HepG2 (cell line): ENCODE results near the gene ZDHHC8. TPM values are rescaled to one million over a fixed set of nuclear protein-coding genes. Genes with fewer than 3 reads are reported as not detected.

Source experiments
- FOXK2 ChIP-seq: fragments of 450-650 bp; IDR thresholded peaks from 2 replicates; pipeline ENCODE4 v1.6.1; 2016
- KAT2B ChIP-seq: fragments of 150-350 bp; IDR thresholded peaks from 2 replicates; pipeline ENCODE4 v1.6.1; 2014; ENCODE audit warnings: low read depth, low read length, borderline replicate concordance
- SIN3A ChIP-seq: IDR thresholded peaks from 2 replicates; pipeline ENCODE4 v1.6.1; 2011; ENCODE audit warnings: low read depth, mild to moderate bottlenecking, control low read depth, low read length, borderline replicate concordance
- ZBTB37 ChIP-seq: sonication (generic); formaldehyde crosslinking; IDR thresholded peaks from 2 replicates; pipeline ENCODE4 v1.4.0; 2020; ENCODE audit warnings: mild to moderate bottlenecking, missing genetic modification reagents
- ZFP36 ChIP-seq: fragments of 150-350 bp; IDR thresholded peaks from 2 replicates; pipeline ENCODE4 v1.6.1; 2018; ENCODE audit warnings: borderline replicate concordance, low read length, low read depth; ENCODE audit not compliant: partially characterized antibody
- ZFP36L1 ChIP-seq: sonication (generic); formaldehyde crosslinking; IDR thresholded peaks from 2 replicates; pipeline ENCODE4 v1.8.0; 2022; ENCODE audit warnings: mild to moderate bottlenecking, missing genetic modification reagents, moderate library complexity
- ZFP91 ChIP-seq: sonication (generic); formaldehyde crosslinking; IDR thresholded peaks from 2 replicates; pipeline ENCODE4 v1.9.0; 2022; ENCODE audit warnings: missing genetic modification reagents, mild to moderate bottlenecking, borderline replicate concordance
- ZMYM2 ChIP-seq: sonication (generic); formaldehyde crosslinking; IDR thresholded peaks from 2 replicates; pipeline ENCODE4 v1.8.0; 2022; ENCODE audit warnings: mild to moderate bottlenecking, missing genetic modification reagents
- ZNF20 ChIP-seq: sonication (generic); formaldehyde crosslinking; IDR thresholded peaks from 2 replicates; pipeline ENCODE4 v1.4.0; 2020; ENCODE audit warnings: mild to moderate bottlenecking, moderate library complexity, missing genetic modification reagents
- ZNF251 ChIP-seq: sonication (generic); formaldehyde crosslinking; IDR thresholded peaks from 2 replicates; pipeline ENCODE4 v1.9.0; 2021; ENCODE audit warnings: mild to moderate bottlenecking, missing genetic modification reagents
- polyA plus RNA-seq, 8 experiments: library from polyadenylated mRNA; depleted of rRNA in 3 of 8; stranded (reverse) in 7 of 8; unstranded in 1 of 8; fragments of >200 nt; fragmentation: Illumina TruSeq in 4 of 8; extraction: Trizol in 4 of 8; gene quantifications; 2 replicates each; pipeline versions ENCODE4 v1.2.1 to v1.2.3, GENCODE V29; 2011 to 2016; ENCODE audit warnings: low read depth in 4 of 8, missing spikeins in 1 of 8, mixed read lengths in 1 of 8; ENCODE audit not compliant: insufficient read depth in 1 of 8
- total RNA-seq, 5 experiments: library from RNA; depleted of rRNA; stranded (reverse); fragments of >200 nt; fragmentation: Illumina TruSeq; extraction: Trizol; gene quantifications; 2 replicates each; pipeline ENCODE4 v1.2.3, GENCODE V29; 2016; ENCODE audit warnings: low read depth in 1 of 5
- TF ChIP-seq, protein P1 (sequence below): sonication (generic); formaldehyde crosslinking; IDR thresholded peaks from one replicate; pipeline ENCODE4 v1.5.1; 2020; ENCODE audit warnings: mild to moderate bottlenecking, missing genetic modification reagents; ENCODE audit errors: not compliant biosample characterization
- TF ChIP-seq, protein P2 (sequence below): sonication (generic); formaldehyde crosslinking; IDR thresholded peaks from 2 replicates; pipeline ENCODE4 v1.5.0; 2020; ENCODE audit warnings: mild to moderate bottlenecking, missing genetic modification reagents, borderline replicate concordance

ZDHHC8 gene
- total and polyA plus RNA-seq, 2 of the 13 experiments (the other 11 are each of a cell fraction or from before 2014, with no cell fraction given), result 7.5 to 21.3 TPM

DNA sequence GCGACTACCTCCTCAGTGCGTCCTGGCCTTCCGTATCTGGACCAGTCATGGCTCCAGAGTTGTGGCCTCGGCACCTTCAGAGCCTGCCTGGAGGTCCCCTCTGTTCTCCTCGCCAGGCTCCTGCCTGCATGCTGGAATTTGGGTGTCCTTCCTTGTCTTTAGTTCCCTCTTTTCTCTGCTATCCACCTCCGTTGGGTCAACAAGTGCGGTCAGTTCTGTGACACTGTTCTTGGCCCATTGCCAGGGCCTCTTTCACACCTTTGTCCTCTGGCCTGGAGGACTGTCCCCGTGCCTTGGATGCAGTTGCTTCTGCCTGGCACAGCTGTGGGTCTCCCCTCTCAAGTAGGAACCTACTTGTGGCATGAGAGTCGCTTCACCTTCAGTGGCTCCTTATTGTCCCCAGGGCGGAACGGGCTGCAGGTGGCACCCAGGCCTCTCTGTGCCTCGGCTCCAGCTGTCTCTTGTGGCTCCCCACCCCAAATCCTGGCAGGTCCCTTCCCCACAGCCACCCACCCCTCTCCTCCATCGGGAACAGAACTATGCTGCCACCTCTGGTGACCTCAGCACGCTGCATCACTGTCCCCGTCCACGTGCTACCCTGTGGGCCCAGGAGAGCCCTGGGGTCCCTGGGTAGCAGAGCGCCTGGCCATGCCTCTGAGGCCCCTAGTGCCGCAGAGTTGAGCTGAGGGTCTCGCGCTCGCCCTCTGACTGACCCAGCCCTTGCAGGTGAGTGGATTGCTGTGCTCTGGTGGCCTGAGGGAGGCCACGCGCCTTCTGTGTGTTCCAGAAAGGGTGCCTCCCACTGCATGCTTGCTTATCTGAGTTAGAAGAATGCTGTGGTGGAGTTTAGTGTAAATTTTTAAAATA, 46.8 kb upstream of the ZDHHC8 start (continued):
- TF ChIP-seq, protein P1, sequence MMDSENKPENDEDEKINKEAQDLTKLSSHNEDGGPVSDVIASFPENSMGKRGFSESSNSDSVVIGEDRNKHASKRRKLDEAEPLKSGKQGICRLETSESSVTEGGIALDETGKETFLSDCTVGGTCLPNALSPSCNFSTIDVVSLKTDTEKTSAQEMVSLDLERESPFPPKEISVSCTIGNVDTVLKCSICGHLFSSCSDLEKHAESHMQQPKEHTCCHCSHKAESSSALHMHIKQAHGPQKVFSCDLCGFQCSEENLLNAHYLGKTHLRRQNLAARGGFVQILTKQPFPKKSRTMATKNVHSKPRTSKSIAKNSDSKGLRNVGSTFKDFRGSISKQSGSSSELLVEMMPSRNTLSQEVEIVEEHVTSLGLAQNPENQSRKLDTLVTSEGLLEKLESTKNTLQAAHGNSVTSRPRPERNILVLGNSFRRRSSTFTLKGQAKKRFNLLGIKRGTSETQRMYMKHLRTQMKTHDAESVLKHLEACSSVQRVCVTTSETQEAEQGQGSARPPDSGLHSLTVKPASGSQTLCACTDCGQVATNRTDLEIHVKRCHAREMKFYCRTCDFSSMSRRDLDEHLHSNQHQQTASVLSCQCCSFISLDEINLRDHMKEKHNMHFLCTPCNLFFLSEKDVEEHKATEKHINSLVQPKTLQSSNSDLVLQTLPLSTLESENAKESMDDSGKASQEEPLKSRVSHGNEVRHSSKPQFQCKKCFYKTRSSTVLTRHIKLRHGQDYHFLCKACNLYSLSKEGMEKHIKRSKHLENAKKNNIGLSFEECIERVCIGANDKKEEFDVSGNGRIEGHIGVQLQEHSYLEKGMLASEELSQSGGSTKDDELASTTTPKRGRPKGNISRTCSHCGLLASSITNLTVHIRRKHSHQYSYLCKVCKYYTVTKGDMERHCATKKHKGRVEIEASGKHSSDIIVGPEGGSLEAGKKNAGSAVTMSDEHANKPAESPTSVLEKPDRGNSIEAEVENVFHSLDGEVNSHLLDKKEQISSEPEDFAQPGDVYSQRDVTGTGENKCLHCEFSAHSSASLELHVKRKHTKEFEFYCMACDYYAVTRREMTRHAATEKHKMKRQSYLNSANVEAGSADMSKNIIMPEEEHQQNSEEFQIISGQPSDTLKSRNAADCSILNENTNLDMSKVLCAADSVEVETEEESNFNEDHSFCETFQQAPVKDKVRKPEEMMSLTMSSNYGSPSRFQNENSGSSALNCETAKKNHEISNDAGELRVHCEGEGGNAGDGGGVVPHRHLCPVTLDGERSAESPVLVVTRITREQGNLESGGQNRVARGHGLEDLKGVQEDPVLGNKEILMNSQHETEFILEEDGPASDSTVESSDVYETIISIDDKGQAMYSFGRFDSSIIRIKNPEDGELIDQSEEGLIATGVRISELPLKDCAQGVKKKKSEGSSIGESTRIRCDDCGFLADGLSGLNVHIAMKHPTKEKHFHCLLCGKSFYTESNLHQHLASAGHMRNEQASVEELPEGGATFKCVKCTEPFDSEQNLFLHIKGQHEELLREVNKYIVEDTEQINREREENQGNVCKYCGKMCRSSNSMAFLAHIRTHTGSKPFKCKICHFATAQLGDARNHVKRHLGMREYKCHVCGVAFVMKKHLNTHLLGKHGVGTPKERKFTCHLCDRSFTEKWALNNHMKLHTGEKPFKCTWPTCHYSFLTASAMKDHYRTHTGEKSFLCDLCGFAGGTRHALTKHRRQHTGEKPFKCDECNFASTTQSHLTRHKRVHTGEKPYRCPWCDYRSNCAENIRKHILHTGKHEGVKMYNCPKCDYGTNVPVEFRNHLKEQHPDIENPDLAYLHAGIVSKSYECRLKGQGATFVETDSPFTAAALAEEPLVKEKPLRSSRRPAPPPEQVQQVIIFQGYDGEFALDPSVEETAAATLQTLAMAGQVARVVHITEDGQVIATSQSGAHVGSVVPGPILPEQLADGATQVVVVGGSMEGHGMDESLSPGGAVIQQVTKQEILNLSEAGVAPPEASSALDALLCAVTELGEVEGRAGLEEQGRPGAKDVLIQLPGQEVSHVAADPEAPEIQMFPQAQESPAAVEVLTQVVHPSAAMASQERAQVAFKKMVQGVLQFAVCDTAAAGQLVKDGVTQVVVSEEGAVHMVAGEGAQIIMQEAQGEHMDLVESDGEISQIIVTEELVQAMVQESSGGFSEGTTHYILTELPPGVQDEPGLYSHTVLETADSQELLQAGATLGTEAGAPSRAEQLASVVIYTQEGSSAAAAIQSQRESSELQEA (CRISPR knock-in tag), result no peak
- TF ChIP-seq, protein P2, sequence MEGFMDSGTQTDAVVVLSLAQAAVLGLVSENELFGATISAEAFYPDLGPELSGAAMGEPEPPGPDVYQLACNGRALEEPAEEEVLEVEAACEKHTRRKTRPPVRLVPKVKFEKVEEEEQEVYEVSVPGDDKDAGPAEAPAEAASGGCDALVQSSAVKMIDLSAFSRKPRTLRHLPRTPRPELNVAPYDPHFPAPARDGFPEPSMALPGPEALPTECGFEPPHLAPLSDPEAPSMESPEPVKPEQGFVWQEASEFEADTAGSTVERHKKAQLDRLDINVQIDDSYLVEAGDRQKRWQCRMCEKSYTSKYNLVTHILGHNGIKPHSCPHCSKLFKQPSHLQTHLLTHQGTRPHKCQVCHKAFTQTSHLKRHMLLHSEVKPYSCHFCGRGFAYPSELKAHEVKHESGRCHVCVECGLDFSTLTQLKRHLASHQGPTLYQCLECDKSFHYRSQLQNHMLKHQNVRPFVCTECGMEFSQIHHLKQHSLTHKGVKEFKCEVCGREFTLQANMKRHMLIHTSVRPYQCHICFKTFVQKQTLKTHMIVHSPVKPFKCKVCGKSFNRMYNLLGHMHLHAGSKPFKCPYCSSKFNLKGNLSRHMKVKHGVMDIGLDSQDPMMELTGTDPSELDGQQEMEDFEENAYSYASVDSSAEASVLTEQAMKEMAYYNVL (CRISPR knock-in tag), result 0 out of 2 replicates have a peak, but pooled peaks have one; percentile 32
- TF ChIP-seq ZFP36, result no peak
- TF ChIP-seq ZNF20, result no peak
- TF ChIP-seq ZMYM2 (CRISPR knock-in tag), result no peak
- no peak for TF ChIP-seq ZFP36L1 (CRISPR knock-in tag)
- no peak for TF ChIP-seq ZBTB37
- TF ChIP-seq SIN3A, result peak; percentile 47; the same call in 1 of the 2 replicates
- no peak; the same call in 1 of the 2 replicates for TF ChIP-seq ZFP91
- no peak for TF ChIP-seq FOXK2
- TF ChIP-seq ZNF251 (CRISPR knock-in tag), result 0 out of 2 replicates have a peak, but pooled peaks have one; percentile 1
- TF ChIP-seq KAT2B, result no peak
